GM19395 (cell line): ENCODE measurements around the gene NTRK1.
"Not testable (repeated sequence)": the region's sequence is repeated elsewhere in the genome, so short reads cannot be mapped to it uniquely, and the experiment has no call there.

Experiments used
- ATAC-seq: cut with Tn5 transposase; IDR thresholded peaks from one replicate; pipeline ENCODE4 v1.9.1; 2021; ENCODE audit warnings: mild to moderate bottlenecking, moderate library complexity; ENCODE audit not compliant: unreplicated experiment

NTRK1 gene

GRCh38 chr1:156910309-156910782, 49.7 kb downstream of the NTRK1 start:
- no peak for ATAC-seq

GRCh38 chr1:156911577-156912298, 51.1 kb downstream of the NTRK1 start:
- ATAC-seq, result no peak

- no peak for ATAC-seq
Observed at GRCh38 chr1:156912310-156912709, 51.6 kb downstream of the NTRK1 start.

GRCh38 chr1:156912861-156913808, 52.5 kb downstream of the NTRK1 start:
- no peak for ATAC-seq

GRCh38 chr1:156913809-156914387, 53.2 kb downstream of the NTRK1 start:
- ATAC-seq, result no peak

- no peak for ATAC-seq
Observed at GRCh38 chr1:156914440-156914856, 53.8 kb downstream of the NTRK1 start.

- no peak for ATAC-seq
Observed at GRCh38 chr1:156920233-156921052, 59.8 kb downstream of the NTRK1 start, which contains the start of gene LRRC71. TSS of gene LRRC71 (plus strand) at chr1:156920632. CDS start at chr1:156920804, 172 bp downstream.

- no peak for ATAC-seq
Observed at GRCh38 chr1:156921053-156921529, 60.4 kb downstream of the NTRK1 start.

- no peak for ATAC-seq
Observed at GRCh38 chr1:156922986-156923669, 62.5 kb downstream of the NTRK1 start.

- no peak for ATAC-seq
Observed at GRCh38 chr1:156923670-156924477, 63.2 kb downstream of the NTRK1 start.

GRCh38 chr1:156924478-156925153, 64.0 kb downstream of the NTRK1 start:
- ATAC-seq, result no peak

GRCh38 chr1:156925154-156926010, 64.7 kb downstream of the NTRK1 start:
- ATAC-seq, result no peak

- no peak for ATAC-seq
Observed at GRCh38 chr1:156926175-156926574, 65.5 kb downstream of the NTRK1 start.

- ATAC-seq, result not testable (repeated sequence)
Observed at GRCh38 chr1:156926695-156927094, 66.0 kb downstream of the NTRK1 start.

- no peak for ATAC-seq
Observed at GRCh38 chr1:156927215-156928042, 66.8 kb downstream of the NTRK1 start.

GRCh38 chr1:156928043-156928602, 67.5 kb downstream of the NTRK1 start:
- no peak for ATAC-seq
